Uterus (tissue), 4 donors: ENCODE measurements around the gene P2RX4. TPM values are rescaled to one million over a fixed set of nuclear protein-coding genes. Genes with fewer than 3 reads are reported as not detected.

ENCODE experiments used
- DNase-seq, 2 donors: peaks; one replicate each; pipeline ENCODE4 v3.0.0-alpha.2; 2019 to 2020
- H3K27ac ChIP-seq, 2 donors: fragments of 200-600 bp; sonication (generic); 1 replicate in 1 of 2; 2 replicates in 1 of 2; pipeline ENCODE4 v1.5.1; 2016 to 2018
- H3K27me3 ChIP-seq, 2 donors: fragments of 200-600 bp; sonication (generic); one replicate each; pipeline ENCODE4 v1.5.1; 2018 to 2019; ENCODE audit warnings: control low read depth in 1 of 2
- H3K36me3 ChIP-seq, 2 donors: fragments of 200-600 bp; sonication (generic); one replicate each; pipeline ENCODE4 v1.5.1; 2019; ENCODE audit warnings: control low read depth in 1 of 2
- H3K4me1 ChIP-seq, 2 donors: fragments of 200-600 bp; sonication (generic); one replicate each; pipeline ENCODE4 v1.5.1; 2018 to 2019; ENCODE audit warnings: control low read depth in 1 of 2
- H3K4me3 ChIP-seq, 2 donors: fragments of 200-600 bp; sonication (generic); 1 replicate in 1 of 2; 2 replicates in 1 of 2; pipeline ENCODE4 v1.5.1; 2018 to 2019; ENCODE audit warnings: mild to moderate bottlenecking in 1 of 2
- H3K9me3 ChIP-seq, 2 donors: fragments of 200-600 bp; sonication (generic); one replicate each; pipeline ENCODE4 v1.5.1; 2019; ENCODE audit warnings: control low read depth in 1 of 2
- CTCF ChIP-seq, 4 experiments: fragments of 200-600 bp in 2 of 4; fragments of 450-650 bp in 2 of 4; sonication (generic) in 2 of 4; IDR thresholded peaks; one replicate each; pipeline ENCODE4 v1.5.1; 2016 to 2019; ENCODE audit warnings: antibody characterized with exemption in 4 of 4, mild to moderate bottlenecking in 2 of 4, moderate library complexity in 1 of 4
- POLR2A ChIP-seq, 2 donors: fragments of 450-650 bp; IDR thresholded peaks; one replicate each; pipeline ENCODE4 v1.6.1; 2016; ENCODE audit warnings: antibody characterized with exemption in 2 of 2, mild to moderate bottlenecking in 1 of 2, moderate library complexity in 1 of 2
- intact Hi-C: fragments of 100-400 bp; cut with DNase I; formaldehyde crosslinking; loops from one replicate; pipeline ENCODE4 v1.15.1; 2023; ENCODE audit warnings: low total_unique reads
- total RNA-seq, 4 donors: library from RNA; depleted of rRNA in 3 of 4; stranded (reverse); fragments of >200 nt in 3 of 4; gene quantifications; one replicate each; pipeline versions ENCODE4 v1.1.0 to v1.2.4, GENCODE V29; 2014 to 2023
- donor health status: DM: yes; HTN: yes; CAD: no.

Gene P2RX4
- total RNA-seq, 4 donors from 2014 or later, result 10.9 to 217 (median 36.1) TPM

GRCh38 chr12:121172145-121172544 is 37.8 kb upstream of the P2RX4 start:
- H3K4me1 ChIP-seq, result no peaks in the 10 kb centered on the region
- no peaks in the 10 kb centered on the region for H3K27me3 ChIP-seq
- H3K9me3 ChIP-seq, result no peaks in the 10 kb centered on the region
- TF ChIP-seq POLR2A (IDR thresholded peaks at IDR 0.05) (no peak), CTCF (IDR thresholded peaks at IDR 0.05) (no peak)
- no peak overlapping the region for H3K4me3 ChIP-seq
- H3K27ac ChIP-seq, result no peak overlapping the region
- DNase-seq, result no peak
- no peaks in the 10 kb centered on the region for H3K36me3 ChIP-seq
- intact Hi-C loops, result no loop called here

- no peak for TF ChIP-seq POLR2A (IDR thresholded peaks at IDR 0.05)
- no peak for TF ChIP-seq CTCF (IDR thresholded peaks at IDR 0.05)
- H3K36me3 ChIP-seq, result no peaks in the 10 kb centered on the region
- H3K4me3 ChIP-seq, result no peak overlapping the region
- no peak for DNase-seq
- no peak overlapping the region for H3K27ac ChIP-seq
- intact Hi-C loops, result no loop called here
- no peaks in the 10 kb centered on the region for H3K27me3 ChIP-seq
- no peaks in the 10 kb centered on the region for H3K9me3 ChIP-seq
- no peaks in the 10 kb centered on the region for H3K4me1 ChIP-seq
Measured at GRCh38 chr12:121175383-121176119, 34.4 kb upstream of the P2RX4 start.

GRCh38 chr12:121176826-121177529 is 33.0 kb upstream of the P2RX4 start:
- intact Hi-C loops, result no loop called here
- Histone ChIP-seq H3K27me3 (no peaks in the 10 kb centered on the region), H3K36me3 (no peaks in the 10 kb centered on the region), H3K4me3 (no peak overlapping the region), H3K4me1 (no peaks in the 10 kb centered on the region), H3K27ac (no peak overlapping the region), H3K9me3 (no peaks in the 10 kb centered on the region)
- TF ChIP-seq CTCF (IDR thresholded peaks at IDR 0.05), result no peak
- TF ChIP-seq POLR2A (IDR thresholded peaks at IDR 0.05), result no peak
- no peak for DNase-seq

GRCh38 chr12:121181181-121181580 is 28.7 kb upstream of the P2RX4 start:
- TF ChIP-seq CTCF (IDR thresholded peaks at IDR 0.05) (no peak), POLR2A (IDR thresholded peaks at IDR 0.05) (no peak)
- no peaks in the 10 kb centered on the region for H3K36me3 ChIP-seq

GRCh38 chr12:121182222-121182893 is 27.6 kb upstream of the P2RX4 start:
- H3K4me3 ChIP-seq, result no peak overlapping the region
- DNase-seq, result no peak
- no peak overlapping the region for H3K27ac ChIP-seq
- intact Hi-C loops, result no loop called here
- no peaks in the 10 kb centered on the region for H3K27me3 ChIP-seq
- no peaks in the 10 kb centered on the region for H3K36me3 ChIP-seq
- no peaks in the 10 kb centered on the region for H3K4me1 ChIP-seq
- TF ChIP-seq CTCF (IDR thresholded peaks at IDR 0.05) (no peak), POLR2A (IDR thresholded peaks at IDR 0.05) (no peak)
- H3K9me3 ChIP-seq, result no peaks in the 10 kb centered on the region

More at GRCh38 chr12:121181181-121181580, 28.7 kb upstream of the P2RX4 start:
- Histone ChIP-seq H3K27ac (no peak overlapping the region), H3K4me1 (no peaks in the 10 kb centered on the region), H3K9me3 (no peaks in the 10 kb centered on the region), H3K27me3 (no peaks in the 10 kb centered on the region), H3K4me3 (no peak overlapping the region)
- intact Hi-C loops, result no loop called here
- no peak for DNase-seq
